Measurements from ENCODE around the gene MISP. TPM values are rescaled to one million over a fixed set of nuclear protein-coding genes. Genes with fewer than 3 reads are reported as not detected.

Gene MISP
- total and polyA plus RNA-seq, 7 experiments from 2014 or later, result not detected

Small RNA genes lying within 50 kb of the gene (microRNA-seq; reads per million reads assigned to microRNA genes)
- gene MIR3187 (ENCODE audit: borderline microRNAs expressed) (1.6 reads per million), gene MIR4745 (ENCODE audit: borderline microRNAs expressed) (not detected)

Other genes starting within 250 kb of the MISP start
- gene TPGS1, start 243.6 kb upstream of the MISP start, total RNA-seq, result 10 to 100 TPM; 21.6 to 34.5 (median 22.7) TPM
- gene TPGS1, start 243.6 kb upstream of the MISP start, polyA plus RNA-seq, result 10 to 100 TPM; 24.2 to 36.4 TPM
- gene CDC34, start 219.4 kb upstream of the MISP start, total RNA-seq, result 10 to 100 TPM; 39.0 to 47.3 (median 45.8) TPM
- 10 to 100 TPM; 20.4 to 41.4 TPM for gene CDC34, start 219.4 kb upstream of the MISP start, polyA plus RNA-seq
- gene GZMM, start 207.1 kb upstream of the MISP start, total RNA-seq, result 10 to 100 TPM; 30.0 to 81.4 (median 67.8) TPM
- 100 to 1,000 TPM; 138 to 181 TPM for gene GZMM, start 207.1 kb upstream of the MISP start, polyA plus RNA-seq
- 100 to 1,000 TPM; 109 to 247 (median 120) TPM for gene BSG, start 178.5 kb upstream of the MISP start, total RNA-seq
- gene BSG, start 178.5 kb upstream of the MISP start, polyA plus RNA-seq, result 100 to 1,000 TPM; 246 to 349 TPM
- 1 to 10 TPM in 4 of 5 experiments, under 1 TPM in 1; 0.93 to 2.6 (median 2.2) TPM for gene HCN2, start 161.2 kb upstream of the MISP start, total RNA-seq
- not detected for gene HCN2, start 161.2 kb upstream of the MISP start, polyA plus RNA-seq
- 100 to 1,000 TPM in 1 of 5 experiments, 10 to 100 TPM in 4; 61.2 to 105 (median 71.3) TPM for gene POLRMT, start 117.6 kb upstream of the MISP start, total RNA-seq
- 10 to 100 TPM; 37.4 to 51.8 TPM for gene POLRMT, start 117.6 kb upstream of the MISP start, polyA plus RNA-seq
- gene FGF22, start 111.2 kb upstream of the MISP start, total RNA-seq, result 1 to 10 TPM in 2 of 5 experiments, under 1 TPM in 2, not detected in 1; 0.17 to 1.8 (median 0.95) TPM
- not detected for gene FGF22, start 111.2 kb upstream of the MISP start, polyA plus RNA-seq
- 100 to 1,000 TPM in 3 of 5 experiments, 10 to 100 TPM in 2; 75.1 to 110 (median 101) TPM for gene RNF126, start 87.9 kb upstream of the MISP start, total RNA-seq
- gene RNF126, start 87.9 kb upstream of the MISP start, polyA plus RNA-seq, result 10 to 100 TPM; 55.3 to 70.3 TPM
- gene FSTL3, start 74.7 kb upstream of the MISP start, total RNA-seq, result 1 to 10 TPM; 3.1 to 6.4 (median 5.0) TPM
- gene FSTL3, start 74.7 kb upstream of the MISP start, polyA plus RNA-seq, result 1 to 10 TPM; 2.7 to 2.8 TPM
- 1 to 10 TPM in 1 of 5 experiments, under 1 TPM in 1, not detected in 3; 0.27 to 2.1 TPM for gene PRSS57, start 55.7 kb upstream of the MISP start, total RNA-seq
- gene PRSS57, start 55.7 kb upstream of the MISP start, polyA plus RNA-seq, result not detected
- 1 to 10 TPM in 1 of 5 experiments, not detected in 4; 1.0 TPM for gene PALM, start 42.2 kb upstream of the MISP start, total RNA-seq
- gene PALM, start 42.2 kb upstream of the MISP start, polyA plus RNA-seq, result not detected
- gene PTBP1, start 46.3 kb downstream of the MISP start, total RNA-seq, result 100 to 1,000 TPM; 313 to 524 (median 326) TPM
- 100 to 1,000 TPM; 113 to 227 TPM for gene PTBP1, start 46.3 kb downstream of the MISP start, polyA plus RNA-seq
- not detected for gene PLPPR3, start 70.8 kb downstream of the MISP start, total RNA-seq
- not detected for gene PLPPR3, start 70.8 kb downstream of the MISP start, polyA plus RNA-seq
- 1 to 10 TPM in 1 of 5 experiments, under 1 TPM in 1, not detected in 3; 0.64 to 4.1 TPM for gene AZU1, start 76.7 kb downstream of the MISP start, total RNA-seq
- gene AZU1, start 76.7 kb downstream of the MISP start, polyA plus RNA-seq, result not detected
- gene PRTN3, start 89.9 kb downstream of the MISP start, total RNA-seq, result 1 to 10 TPM in 1 of 5 experiments, not detected in 4; 2.7 TPM
- not detected for gene PRTN3, start 89.9 kb downstream of the MISP start, polyA plus RNA-seq
- 1 to 10 TPM in 1 of 5 experiments, not detected in 4; 4.9 TPM for gene ELANE, start 101.2 kb downstream of the MISP start, total RNA-seq
- gene ELANE, start 101.2 kb downstream of the MISP start, polyA plus RNA-seq, result not detected
- gene CFD, start 108.6 kb downstream of the MISP start, total RNA-seq, result 10 to 100 TPM in 2 of 5 experiments, 1 to 10 TPM in 3; 1.3 to 58.0 (median 2.1) TPM
- 1 to 10 TPM; 4.9 to 8.0 TPM for gene CFD, start 108.6 kb downstream of the MISP start, polyA plus RNA-seq
- gene MED16, start 142.1 kb downstream of the MISP start, total RNA-seq, result 10 to 100 TPM; 47.5 to 78.2 (median 67.6) TPM
- 100 to 1,000 TPM in 1 of 2 donors, 10 to 100 TPM in 1; 65.7 to 142 TPM for gene MED16, start 142.1 kb downstream of the MISP start, polyA plus RNA-seq
- not detected for gene RNU6-9, start 142.4 kb downstream of the MISP start, total RNA-seq
- not detected for gene RNU6-9, start 142.4 kb downstream of the MISP start, polyA plus RNA-seq
- 100 to 1,000 TPM; 123 to 219 (median 184) TPM for gene R3HDM4, start 162.1 kb downstream of the MISP start, total RNA-seq
- 100 to 1,000 TPM; 195 to 251 TPM for gene R3HDM4, start 162.1 kb downstream of the MISP start, polyA plus RNA-seq
- gene KISS1R, start 166.2 kb downstream of the MISP start, total RNA-seq, result 1 to 10 TPM; 1.1 to 3.0 (median 1.7) TPM
- gene KISS1R, start 166.2 kb downstream of the MISP start, polyA plus RNA-seq, result under 1 TPM; 0.72 to 0.85 TPM
- gene ARID3A, start 174.9 kb downstream of the MISP start, total RNA-seq, result 10 to 100 TPM in 3 of 5 experiments, 1 to 10 TPM in 2; 7.1 to 33.1 (median 10.2) TPM
- gene ARID3A, start 174.9 kb downstream of the MISP start, polyA plus RNA-seq, result under 1 TPM; 0.57 to 0.95 TPM
- 10 to 100 TPM; 20.7 to 63.8 (median 48.5) TPM for gene WDR18, start 233.2 kb downstream of the MISP start, total RNA-seq
- 10 to 100 TPM; 69.8 to 74.4 TPM for gene WDR18, start 233.2 kb downstream of the MISP start, polyA plus RNA-seq
- under 1 TPM in 3 of 5 experiments, not detected in 2; 0.10 to 0.56 (median 0.19) TPM for gene GRIN3B, start 249.3 kb downstream of the MISP start, total RNA-seq
- gene GRIN3B, start 249.3 kb downstream of the MISP start, polyA plus RNA-seq, result not detected

Measured in naive thymus-derived CD4-positive, alpha-beta T cell (primary cell).